Neural crest cell (in vitro differentiated cells): ENCODE measurements around the gene CRB2. TPM values are rescaled to one million over a fixed set of nuclear protein-coding genes. Genes with fewer than 3 reads are reported as not detected.

Experiments
- DNase-seq: peaks from one replicate; pipeline ENCODE4 v3.0.0; 2021; ENCODE audit warnings: low read depth, mixed read lengths, low spot score
- H3K27ac Mint-ChIP-seq: one replicate; pipeline ENCODE4 v1.8.0; 2021; ENCODE audit warnings: mild to moderate bottlenecking, mixed read lengths; ENCODE audit not compliant: unreplicated experiment
- H3K27me3 Mint-ChIP-seq: 2 replicates; pipeline ENCODE4 v1.8.0; 2021; ENCODE audit warnings: low read depth, mild to moderate bottlenecking, mixed read lengths
- H3K36me3 Mint-ChIP-seq: 2 replicates; pipeline ENCODE4 v1.8.0; 2021; ENCODE audit warnings: low read depth, mild to moderate bottlenecking, mixed read lengths
- H3K4me1 Mint-ChIP-seq: 2 replicates; pipeline ENCODE4 v1.8.0; 2021; ENCODE audit warnings: mixed read lengths
- H3K4me3 Mint-ChIP-seq: one replicate; pipeline ENCODE4 v1.8.0; 2021; ENCODE audit warnings: mild to moderate bottlenecking, mixed read lengths
- H3K9me3 Mint-ChIP-seq: 2 replicates; pipeline ENCODE4 v1.8.0; 2021; ENCODE audit warnings: mixed read lengths
- total RNA-seq: library from RNA; stranded (reverse); gene quantifications from 2 replicates; pipeline ENCODE4 v1.2.1, GENCODE V29; 2021
- TF ChIP-seq, protein P1 (sequence below): fragments of 200-600 bp; sonication (generic); conservative IDR thresholded peaks from 2 replicates; pipeline ENCODE4 v1.5.0; 2021; ENCODE audit warnings: antibody characterized with exemption, mild to moderate bottlenecking

CRB2 gene
- total RNA-seq, 1 donor from 2014 or later = 80.5 TPM

DNA sequence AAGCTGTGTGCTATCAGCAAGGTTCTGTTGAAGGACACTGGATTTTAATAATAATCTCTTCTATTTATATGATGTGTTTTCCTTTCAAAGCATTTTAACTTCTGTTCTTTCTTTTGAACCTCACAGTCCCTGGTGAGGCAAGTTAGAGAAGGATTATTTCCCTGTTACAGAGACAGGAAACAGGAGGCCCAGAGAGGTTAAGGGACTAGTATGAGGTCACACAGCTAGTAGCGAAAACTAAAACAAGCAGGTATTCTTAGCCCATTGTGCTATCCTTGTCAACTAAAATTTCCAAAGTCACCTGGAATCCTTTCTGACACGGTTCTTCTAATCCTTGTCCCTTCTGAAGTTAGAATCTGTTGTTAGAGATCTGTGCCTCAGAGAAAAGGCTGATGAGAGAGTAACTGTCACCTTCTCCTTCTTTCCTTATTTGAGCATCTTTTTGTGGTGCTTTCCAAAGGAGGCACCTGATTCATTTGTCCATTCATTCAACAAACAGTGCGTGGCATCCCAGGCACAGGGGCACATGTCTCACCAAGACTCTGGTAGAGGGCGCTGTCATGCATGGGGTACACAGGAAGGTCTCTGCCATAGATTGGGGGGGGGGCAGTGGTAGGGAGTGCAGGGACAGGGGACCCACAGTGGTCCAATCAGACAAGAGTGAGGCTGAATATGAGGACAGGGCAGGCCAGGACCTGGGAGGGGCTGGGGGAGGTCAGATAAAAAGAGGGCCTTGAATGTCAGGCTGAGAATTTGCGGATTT lies 61.5 kb downstream of the CRB2 start:
- H3K36me3 Mint-ChIP-seq = no peaks in the 10 kb centered on the region
- H3K4me3 Mint-ChIP-seq = peak overlapping the region; percentile 38
- no peak for DNase-seq
- no peaks in the 10 kb centered on the region for H3K9me3 Mint-ChIP-seq
- peak overlapping the region; percentile 59 for H3K27ac Mint-ChIP-seq
- peaks cover 62% of the 10 kb centered on the region for H3K4me1 Mint-ChIP-seq
- no peaks in the 10 kb centered on the region for H3K27me3 Mint-ChIP-seq
- TF ChIP-seq, protein P1, sequence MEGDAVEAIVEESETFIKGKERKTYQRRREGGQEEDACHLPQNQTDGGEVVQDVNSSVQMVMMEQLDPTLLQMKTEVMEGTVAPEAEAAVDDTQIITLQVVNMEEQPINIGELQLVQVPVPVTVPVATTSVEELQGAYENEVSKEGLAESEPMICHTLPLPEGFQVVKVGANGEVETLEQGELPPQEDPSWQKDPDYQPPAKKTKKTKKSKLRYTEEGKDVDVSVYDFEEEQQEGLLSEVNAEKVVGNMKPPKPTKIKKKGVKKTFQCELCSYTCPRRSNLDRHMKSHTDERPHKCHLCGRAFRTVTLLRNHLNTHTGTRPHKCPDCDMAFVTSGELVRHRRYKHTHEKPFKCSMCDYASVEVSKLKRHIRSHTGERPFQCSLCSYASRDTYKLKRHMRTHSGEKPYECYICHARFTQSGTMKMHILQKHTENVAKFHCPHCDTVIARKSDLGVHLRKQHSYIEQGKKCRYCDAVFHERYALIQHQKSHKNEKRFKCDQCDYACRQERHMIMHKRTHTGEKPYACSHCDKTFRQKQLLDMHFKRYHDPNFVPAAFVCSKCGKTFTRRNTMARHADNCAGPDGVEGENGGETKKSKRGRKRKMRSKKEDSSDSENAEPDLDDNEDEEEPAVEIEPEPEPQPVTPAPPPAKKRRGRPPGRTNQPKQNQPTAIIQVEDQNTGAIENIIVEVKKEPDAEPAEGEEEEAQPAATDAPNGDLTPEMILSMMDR = no peak

GRCh38 chr9:123418052-123418430 lies 62.0 kb downstream of the CRB2 start:
- H3K9me3 Mint-ChIP-seq = no peaks in the 10 kb centered on the region
- no peak for DNase-seq
- no peaks in the 10 kb centered on the region for H3K36me3 Mint-ChIP-seq
- H3K27me3 Mint-ChIP-seq = no peaks in the 10 kb centered on the region
- H3K4me1 Mint-ChIP-seq = peaks cover 66% of the 10 kb centered on the region
- peak overlapping the region; percentile 59 for H3K27ac Mint-ChIP-seq
- TF ChIP-seq, protein P1 = no peak
- no peak overlapping the region for H3K4me3 Mint-ChIP-seq

DNA sequence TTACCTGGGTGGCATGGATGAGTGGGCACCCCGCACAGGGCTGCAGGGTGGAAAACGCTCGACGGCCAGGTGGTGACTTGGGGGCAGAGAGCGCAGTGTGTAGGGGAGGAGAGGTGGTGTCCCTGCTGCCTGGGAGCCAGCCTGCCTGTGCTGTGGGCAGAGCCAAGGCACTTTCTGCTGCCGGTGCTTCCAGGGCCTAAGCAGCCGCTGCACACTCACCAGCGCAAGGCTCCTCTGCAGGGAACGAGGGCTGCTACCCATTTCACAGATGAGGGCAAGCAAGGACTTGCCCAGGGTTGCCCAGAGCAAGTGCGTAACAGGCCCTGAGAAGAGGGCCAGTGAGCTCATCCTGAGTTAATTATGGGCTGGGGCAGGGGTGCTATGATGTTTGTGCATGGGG lies 62.5 kb downstream of the CRB2 start:
- no peaks in the 10 kb centered on the region for H3K27me3 Mint-ChIP-seq
- H3K36me3 Mint-ChIP-seq = no peaks in the 10 kb centered on the region
- H3K4me3 Mint-ChIP-seq = no peak overlapping the region
- TF ChIP-seq, protein P1 = no peak
- no peak for DNase-seq
- peak overlapping the region; percentile 85 for H3K27ac Mint-ChIP-seq
- H3K4me1 Mint-ChIP-seq = peaks cover 66% of the 10 kb centered on the region
- H3K9me3 Mint-ChIP-seq = no peaks in the 10 kb centered on the region

GRCh38 chr9:123419091-123419490 lies 63.1 kb downstream of the CRB2 start:
- peak overlapping the region; percentile 85 for H3K27ac Mint-ChIP-seq
- DNase-seq = no peak
- H3K27me3 Mint-ChIP-seq = no peaks in the 10 kb centered on the region
- TF ChIP-seq, protein P1 = no peak
- H3K9me3 Mint-ChIP-seq = no peaks in the 10 kb centered on the region
- H3K4me1 Mint-ChIP-seq = peaks cover 66% of the 10 kb centered on the region
- H3K4me3 Mint-ChIP-seq = peak overlapping the region; percentile 41
- no peaks in the 10 kb centered on the region for H3K36me3 Mint-ChIP-seq

DNA sequence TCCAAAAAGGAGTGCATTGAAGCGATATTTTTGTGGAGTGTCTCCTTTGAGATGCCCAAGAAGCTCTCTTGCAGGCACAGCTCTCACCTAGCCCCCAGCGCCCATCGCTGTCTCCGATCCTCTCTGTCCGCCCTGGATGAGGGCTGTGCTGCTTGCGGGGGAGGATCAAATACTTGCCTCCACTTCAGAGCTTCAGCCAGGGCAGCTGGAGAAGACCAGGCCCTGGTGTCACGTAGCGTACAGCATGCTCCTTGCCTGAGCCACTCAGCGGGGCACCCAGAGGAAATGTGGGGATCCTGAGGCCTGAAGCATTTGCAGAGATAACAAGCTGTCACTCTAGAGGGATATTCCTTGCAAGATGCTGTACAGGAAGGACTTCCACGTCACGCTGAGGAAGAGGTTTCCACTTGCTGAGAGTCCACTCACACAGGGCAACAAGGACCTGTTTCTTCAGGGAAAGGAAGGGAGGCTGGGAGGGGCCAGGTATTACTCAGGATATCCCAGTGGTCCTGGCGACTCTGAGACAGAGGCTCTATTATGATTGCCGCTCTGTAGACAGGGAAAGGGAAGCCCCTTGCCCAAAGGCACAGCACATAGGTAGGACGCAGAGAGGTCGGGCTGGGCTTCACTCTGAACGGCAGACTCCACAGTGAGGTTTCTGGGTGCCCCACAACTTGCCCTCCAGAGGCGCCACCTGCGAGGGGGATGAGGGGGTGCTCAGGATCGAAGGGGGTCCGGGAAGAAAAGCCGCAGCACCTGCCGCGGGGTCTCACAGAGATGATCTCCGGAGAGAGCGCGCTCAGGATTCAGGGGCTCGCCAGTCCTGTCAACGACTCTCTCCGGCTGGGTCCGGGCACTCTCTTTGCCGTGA lies 64.0 kb downstream of the CRB2 start:
- Mint-ChIP-seq H3K4me1 (peaks cover 61% of the 10 kb centered on the region), H3K9me3 (no peaks in the 10 kb centered on the region), H3K36me3 (no peaks in the 10 kb centered on the region), H3K27ac (peak overlapping the region; percentile 96), H3K27me3 (no peaks in the 10 kb centered on the region), H3K4me3 (peak overlapping the region; percentile 78)
- DNase-seq = no peak
- TF ChIP-seq, protein P1 = no peak
